Measurements from ENCODE around the gene TMEM186. TPM values are rescaled to one million over a fixed set of nuclear protein-coding genes. Genes with fewer than 3 reads are reported as not detected.

Gene TMEM186
- total RNA-seq, 1 experiment from 2014 or later, result 12.4 TPM

DNA sequence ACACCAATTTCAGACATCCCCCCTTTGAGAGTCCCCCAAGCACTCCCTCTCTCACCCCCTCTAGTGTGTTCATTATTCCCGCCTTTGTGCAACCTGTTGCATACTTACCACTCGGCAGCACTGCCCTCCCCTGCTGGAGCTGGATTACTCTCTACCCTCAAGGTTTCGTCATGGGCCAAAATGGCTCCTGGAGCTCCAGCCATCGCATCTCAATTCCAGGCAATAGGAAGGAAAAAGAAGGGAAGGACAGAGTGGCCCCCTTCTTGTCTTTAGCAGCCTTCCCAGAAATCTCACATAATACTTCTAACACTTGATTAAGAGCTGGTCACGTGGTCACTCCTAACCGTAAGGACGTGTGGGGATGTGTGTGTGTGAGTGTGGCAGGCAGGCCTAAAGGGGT, 20.2 kb downstream of the TMEM186 start:
- in situ Hi-C loops (cut with HindIII; ENCODE audit: low pct_unique_long_range_greater_than_20kb, low sequenced_read_pairs) (no loop called here), intact Hi-C loops (cut with micrococcal nuclease; ENCODE audit: unreplicated experiment) (no loop called here)
- TF ChIP-seq SIN3A (IDR thresholded peaks at IDR 0.05; ENCODE audit: borderline replicate concordance, insufficient read depth, low read depth, low read length) (no peak), TCF7L2 (IDR thresholded peaks at IDR 0.05; ENCODE audit: low read depth, low read length) (no peak)
- TF ChIP-seq, protein P1, sequence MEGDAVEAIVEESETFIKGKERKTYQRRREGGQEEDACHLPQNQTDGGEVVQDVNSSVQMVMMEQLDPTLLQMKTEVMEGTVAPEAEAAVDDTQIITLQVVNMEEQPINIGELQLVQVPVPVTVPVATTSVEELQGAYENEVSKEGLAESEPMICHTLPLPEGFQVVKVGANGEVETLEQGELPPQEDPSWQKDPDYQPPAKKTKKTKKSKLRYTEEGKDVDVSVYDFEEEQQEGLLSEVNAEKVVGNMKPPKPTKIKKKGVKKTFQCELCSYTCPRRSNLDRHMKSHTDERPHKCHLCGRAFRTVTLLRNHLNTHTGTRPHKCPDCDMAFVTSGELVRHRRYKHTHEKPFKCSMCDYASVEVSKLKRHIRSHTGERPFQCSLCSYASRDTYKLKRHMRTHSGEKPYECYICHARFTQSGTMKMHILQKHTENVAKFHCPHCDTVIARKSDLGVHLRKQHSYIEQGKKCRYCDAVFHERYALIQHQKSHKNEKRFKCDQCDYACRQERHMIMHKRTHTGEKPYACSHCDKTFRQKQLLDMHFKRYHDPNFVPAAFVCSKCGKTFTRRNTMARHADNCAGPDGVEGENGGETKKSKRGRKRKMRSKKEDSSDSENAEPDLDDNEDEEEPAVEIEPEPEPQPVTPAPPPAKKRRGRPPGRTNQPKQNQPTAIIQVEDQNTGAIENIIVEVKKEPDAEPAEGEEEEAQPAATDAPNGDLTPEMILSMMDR (IDR thresholded peaks at IDR 0.05), result no peak
- TF ChIP-seq, protein P2, sequence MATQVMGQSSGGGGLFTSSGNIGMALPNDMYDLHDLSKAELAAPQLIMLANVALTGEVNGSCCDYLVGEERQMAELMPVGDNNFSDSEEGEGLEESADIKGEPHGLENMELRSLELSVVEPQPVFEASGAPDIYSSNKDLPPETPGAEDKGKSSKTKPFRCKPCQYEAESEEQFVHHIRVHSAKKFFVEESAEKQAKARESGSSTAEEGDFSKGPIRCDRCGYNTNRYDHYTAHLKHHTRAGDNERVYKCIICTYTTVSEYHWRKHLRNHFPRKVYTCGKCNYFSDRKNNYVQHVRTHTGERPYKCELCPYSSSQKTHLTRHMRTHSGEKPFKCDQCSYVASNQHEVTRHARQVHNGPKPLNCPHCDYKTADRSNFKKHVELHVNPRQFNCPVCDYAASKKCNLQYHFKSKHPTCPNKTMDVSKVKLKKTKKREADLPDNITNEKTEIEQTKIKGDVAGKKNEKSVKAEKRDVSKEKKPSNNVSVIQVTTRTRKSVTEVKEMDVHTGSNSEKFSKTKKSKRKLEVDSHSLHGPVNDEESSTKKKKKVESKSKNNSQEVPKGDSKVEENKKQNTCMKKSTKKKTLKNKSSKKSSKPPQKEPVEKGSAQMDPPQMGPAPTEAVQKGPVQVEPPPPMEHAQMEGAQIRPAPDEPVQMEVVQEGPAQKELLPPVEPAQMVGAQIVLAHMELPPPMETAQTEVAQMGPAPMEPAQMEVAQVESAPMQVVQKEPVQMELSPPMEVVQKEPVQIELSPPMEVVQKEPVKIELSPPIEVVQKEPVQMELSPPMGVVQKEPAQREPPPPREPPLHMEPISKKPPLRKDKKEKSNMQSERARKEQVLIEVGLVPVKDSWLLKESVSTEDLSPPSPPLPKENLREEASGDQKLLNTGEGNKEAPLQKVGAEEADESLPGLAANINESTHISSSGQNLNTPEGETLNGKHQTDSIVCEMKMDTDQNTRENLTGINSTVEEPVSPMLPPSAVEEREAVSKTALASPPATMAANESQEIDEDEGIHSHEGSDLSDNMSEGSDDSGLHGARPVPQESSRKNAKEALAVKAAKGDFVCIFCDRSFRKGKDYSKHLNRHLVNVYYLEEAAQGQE (IDR thresholded peaks at IDR 0.05; ENCODE audit: insufficient read depth in 1 of 2, low read depth in 2 of 2, low read length in 1 of 2), result no peak
- CTCF ChIA-PET, result no interaction called here
- BruUV-seq (replicated peaks), result no TSS peak
- H3K4me1 ChIP-seq (ENCODE audit: control insufficient read depth, insufficient read depth, low read length), result no peaks in the 10 kb centered on the region
- no peak overlapping the region for H3K27ac ChIP-seq (ENCODE audit: low read length)
- H3K9me3 ChIP-seq (ENCODE audit: control insufficient read depth, insufficient read depth, low read depth, low read length), result no peaks in the 10 kb centered on the region
- ATAC-seq (no peak), DNase-seq (ENCODE audit: low read depth, low spot score) (no peak)
- no peak overlapping the region for H3K4me3 ChIP-seq (ENCODE audit: low read depth in 2 of 2, low read length in 2 of 2)
- POLR2A ChIA-PET, result no interaction called here
- no peaks in the 10 kb centered on the region for H3K36me3 ChIP-seq (ENCODE audit: control insufficient read depth, insufficient read depth, low read length)
- no peaks in the 10 kb centered on the region for H3K27me3 ChIP-seq (ENCODE audit: control insufficient read depth, insufficient read depth, low read length)

DNA sequence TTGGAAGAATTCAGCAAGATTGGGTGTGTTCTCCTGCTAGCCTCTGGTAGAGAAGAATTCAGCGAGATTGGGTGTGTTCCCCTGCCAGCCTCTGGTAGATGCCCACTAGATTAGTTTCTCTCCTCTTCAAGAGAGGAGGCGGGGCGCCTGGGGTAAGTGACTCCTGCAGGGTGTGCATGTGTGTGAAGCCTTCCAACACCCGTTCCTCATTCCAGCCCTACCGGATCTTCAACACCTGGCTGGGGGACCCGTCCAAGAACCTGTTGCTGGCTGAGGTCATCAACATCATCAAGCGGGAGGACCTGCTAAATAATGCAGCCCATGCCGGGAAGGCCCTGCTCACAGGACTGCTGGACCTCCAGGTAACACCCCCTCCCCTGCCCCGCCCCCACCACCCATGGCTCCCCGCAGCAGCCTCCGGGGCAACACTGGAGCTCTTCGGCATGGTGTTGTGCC, 21.3 kb downstream of the TMEM186 start:
- H3K27me3 ChIP-seq (ENCODE audit: control insufficient read depth, insufficient read depth, low read length), result no peaks in the 10 kb centered on the region
- BruUV-seq (replicated peaks), result no TSS peak
- no peak overlapping the region for H3K4me3 ChIP-seq (ENCODE audit: low read depth in 2 of 2, low read length in 2 of 2)
- H3K9me3 ChIP-seq (ENCODE audit: control insufficient read depth, insufficient read depth, low read depth, low read length), result no peaks in the 10 kb centered on the region
- CTCF ChIA-PET, result no interaction called here
- H3K36me3 ChIP-seq (ENCODE audit: control insufficient read depth, insufficient read depth, low read length), result no peaks in the 10 kb centered on the region
- intact Hi-C loops (cut with micrococcal nuclease; ENCODE audit: unreplicated experiment), result no loop called here
- in situ Hi-C loops (cut with HindIII; ENCODE audit: low pct_unique_long_range_greater_than_20kb, low sequenced_read_pairs), result no loop called here
- no peak overlapping the region for H3K27ac ChIP-seq (ENCODE audit: low read length)
- no peak for ATAC-seq
- DNase-seq (ENCODE audit: low read depth, low spot score), result no peak
- H3K4me1 ChIP-seq (ENCODE audit: control insufficient read depth, insufficient read depth, low read length), result no peaks in the 10 kb centered on the region
- TF ChIP-seq, protein P2 (IDR thresholded peaks at IDR 0.05; ENCODE audit: insufficient read depth in 1 of 2, low read depth in 2 of 2, low read length in 1 of 2), result no peak
- no peak for TF ChIP-seq SIN3A (IDR thresholded peaks at IDR 0.05; ENCODE audit: borderline replicate concordance, insufficient read depth, low read depth, low read length)
- TF ChIP-seq, protein P1 (IDR thresholded peaks at IDR 0.05), result no peak
- TF ChIP-seq POLR2AphosphoS5 (IDR thresholded peaks at IDR 0.05; ENCODE audit: low read depth, low read length), result no peak
- TF ChIP-seq TCF7L2 (IDR thresholded peaks at IDR 0.05; ENCODE audit: low read depth, low read length), result no peak
- POLR2A ChIA-PET, result no interaction called here
